Measurements from ENCODE around the gene SEMA4B.
A peak's percentile ranks its signal among the peaks of the same experiment; 100 is the strongest.

Gene SEMA4B

DNA sequence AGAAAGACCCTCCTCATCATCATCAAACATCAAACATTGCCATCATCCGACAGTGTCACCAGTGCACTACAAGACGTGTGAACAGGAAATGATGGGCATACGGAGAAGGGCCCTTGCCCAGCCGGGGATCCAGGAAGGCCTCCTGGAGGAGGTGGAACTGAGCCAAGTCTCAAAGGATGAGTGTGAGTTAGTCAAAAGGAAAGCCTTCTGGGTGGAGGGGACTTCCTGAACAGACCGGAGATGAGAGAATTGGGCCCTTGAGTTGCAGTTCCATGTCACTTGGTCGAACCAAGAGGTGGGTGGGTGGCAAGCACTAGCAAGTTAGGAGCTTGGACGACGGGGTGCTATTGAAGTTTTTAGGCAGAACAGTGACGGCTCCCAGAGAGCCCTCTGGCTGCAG, 8.5 kb downstream of the SEMA4B start:
- Histone ChIP-seq H3K27me3 (ENCODE audit: control insufficient read depth in 1 of 2, insufficient read depth in 1 of 2, low read length in 2 of 2) (no peaks in the 10 kb centered on the region), H4K91ac (ENCODE audit: low read length) (no peak overlapping the region), H3K4me1 (ENCODE audit: control insufficient read depth, insufficient read depth, low read depth, low read length) (peaks cover 31% of the 10 kb centered on the region), H3K36me3 (ENCODE audit: control insufficient read depth in 1 of 2, insufficient read depth in 2 of 2, low read depth in 1 of 2, low read length in 2 of 2) (peaks cover 0 to 36% of the 10 kb centered on the region in 2 experiments), H3K4ac (ENCODE audit: low read depth in 1 of 2, low read length in 2 of 2) (no peak overlapping the region), H2BK5ac (ENCODE audit: low read depth, low read length, poor library complexity, severe bottlenecking) (no peak overlapping the region), H3K27ac (ENCODE audit: low read length, poor library complexity, severe bottlenecking) (no peak overlapping the region), H4K8ac (ENCODE audit: low read length) (no peak overlapping the region), H3K14ac (ENCODE audit: low read length in 2 of 2) (no peak overlapping the region), H2BK120ac (ENCODE audit: low read depth, low read length) (no peak overlapping the region), H3K23ac (ENCODE audit: low read length in 2 of 2) (no peak overlapping the region), H2BK12ac (ENCODE audit: low read length in 2 of 2) (no peak overlapping the region), H3K9ac (ENCODE audit: low read length) (no peak overlapping the region), H2BK15ac (ENCODE audit: low read depth, poor library complexity, severe bottlenecking) (no peak overlapping the region), H3K18ac (ENCODE audit: low read depth in 1 of 2, low read length in 2 of 2) (no peak overlapping the region), H2AFZ (ENCODE audit: low read depth, low read length) (no peak overlapping the region), H3K79me1 (replicated peaks; ENCODE audit: low read length, poor library complexity, severe bottlenecking) (peaks cover 39% of the 10 kb centered on the region), H3K9me3 (ENCODE audit: control insufficient read depth, low read length) (no peaks in the 10 kb centered on the region), H2AK5ac (ENCODE audit: low read length, severe bottlenecking) (no peak overlapping the region), H3K4me3 (ENCODE audit: insufficient read depth in 1 of 2, low read depth in 1 of 2, low read length in 2 of 2) (no peak overlapping the region), H3K4me2 (ENCODE audit: low read length, poor library complexity, severe bottlenecking) (no peak overlapping the region)
- DNase-seq: no peak
- 84% methylated on average over 9 of the region's 9 CpGs for WGBS

DNA sequence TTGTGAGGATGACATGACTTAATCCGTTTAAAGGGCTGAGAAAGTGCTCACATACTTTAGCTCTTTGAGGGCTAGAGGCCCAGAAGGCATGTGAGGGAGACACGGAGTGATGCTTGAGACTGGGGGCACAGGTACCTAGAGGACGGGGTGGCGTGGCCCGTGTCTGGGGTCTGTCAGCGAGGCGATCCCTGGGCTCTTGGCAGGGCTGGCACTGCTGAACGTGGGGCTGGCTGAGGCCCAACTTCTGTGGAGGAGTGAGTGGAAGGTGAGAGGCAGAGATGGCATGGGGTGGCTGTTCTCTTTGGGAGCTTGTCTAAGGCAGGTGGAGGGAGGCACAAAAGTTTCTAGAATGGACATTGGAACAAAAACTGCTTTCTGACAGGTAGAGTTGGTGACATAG, 9.5 kb downstream of the SEMA4B start:
- no peak overlapping the region for H2BK120ac ChIP-seq (ENCODE audit: low read depth, low read length)
- H3K27ac ChIP-seq (ENCODE audit: low read length, poor library complexity, severe bottlenecking): no peak overlapping the region
- H3K14ac ChIP-seq (ENCODE audit: low read length in 2 of 2): no peak overlapping the region
- H3K4me2 ChIP-seq (ENCODE audit: low read length, poor library complexity, severe bottlenecking): no peak overlapping the region
- peaks cover 32% of the 10 kb centered on the region for H3K79me1 ChIP-seq (replicated peaks; ENCODE audit: low read length, poor library complexity, severe bottlenecking)
- no peak overlapping the region for H2BK5ac ChIP-seq (ENCODE audit: low read depth, low read length, poor library complexity, severe bottlenecking)
- H2AK5ac ChIP-seq (ENCODE audit: low read length, severe bottlenecking): no peak overlapping the region
- H2BK15ac ChIP-seq (ENCODE audit: low read depth, poor library complexity, severe bottlenecking): no peak overlapping the region
- WGBS: 95% methylated on average over 8 of the region's 8 CpGs
- no peak overlapping the region for H3K18ac ChIP-seq (ENCODE audit: low read depth in 1 of 2, low read length in 2 of 2)
- no peak overlapping the region for H3K4ac ChIP-seq (ENCODE audit: low read depth in 1 of 2, low read length in 2 of 2)
- DNase-seq: no peak
- H3K9ac ChIP-seq (ENCODE audit: low read length): no peak overlapping the region
- H4K8ac ChIP-seq (ENCODE audit: low read length): no peak overlapping the region
- no peak overlapping the region for H2BK12ac ChIP-seq (ENCODE audit: low read length in 2 of 2)
- H4K91ac ChIP-seq (ENCODE audit: low read length): no peak overlapping the region
- no peaks in the 10 kb centered on the region for H3K9me3 ChIP-seq (ENCODE audit: control insufficient read depth, low read length)
- peaks cover 0 to 33% of the 10 kb centered on the region in 2 experiments for H3K36me3 ChIP-seq (ENCODE audit: control insufficient read depth in 1 of 2, insufficient read depth in 2 of 2, low read depth in 1 of 2, low read length in 2 of 2)
- peaks cover 30% of the 10 kb centered on the region for H3K4me1 ChIP-seq (ENCODE audit: control insufficient read depth, insufficient read depth, low read depth, low read length)
- H2AFZ ChIP-seq (ENCODE audit: low read depth, low read length): no peak overlapping the region
- H3K27me3 ChIP-seq (ENCODE audit: control insufficient read depth in 1 of 2, insufficient read depth in 1 of 2, low read length in 2 of 2): no peaks in the 10 kb centered on the region
- no peak overlapping the region for H3K4me3 ChIP-seq (ENCODE audit: insufficient read depth in 1 of 2, low read depth in 1 of 2, low read length in 2 of 2)
- no peak overlapping the region for H3K23ac ChIP-seq (ENCODE audit: low read length in 2 of 2)

GRCh38 chr15:90211009-90211408, 9.9 kb downstream of the SEMA4B start:
- H3K79me1 ChIP-seq (replicated peaks; ENCODE audit: low read length, poor library complexity, severe bottlenecking): peaks cover 28% of the 10 kb centered on the region
- H4K91ac ChIP-seq (ENCODE audit: low read length): no peak overlapping the region
- no peak for DNase-seq
- H3K18ac ChIP-seq (ENCODE audit: low read depth in 1 of 2, low read length in 2 of 2): no peak overlapping the region
- no peak overlapping the region for H2BK12ac ChIP-seq (ENCODE audit: low read length in 2 of 2)
- H3K4me2 ChIP-seq (ENCODE audit: low read length, poor library complexity, severe bottlenecking): no peak overlapping the region
- H3K4ac ChIP-seq (ENCODE audit: low read depth in 1 of 2, low read length in 2 of 2): no peak overlapping the region
- no peak overlapping the region for H4K8ac ChIP-seq (ENCODE audit: low read length)
- H3K27me3 ChIP-seq (ENCODE audit: control insufficient read depth in 1 of 2, insufficient read depth in 1 of 2, low read length in 2 of 2): no peaks in the 10 kb centered on the region
- no peak overlapping the region for H3K27ac ChIP-seq (ENCODE audit: low read length, poor library complexity, severe bottlenecking)
- H3K36me3 ChIP-seq (ENCODE audit: control insufficient read depth in 1 of 2, insufficient read depth in 2 of 2, low read depth in 1 of 2, low read length in 2 of 2): peaks cover 0 to 30% of the 10 kb centered on the region in 2 experiments
- peaks cover 30% of the 10 kb centered on the region for H3K4me1 ChIP-seq (ENCODE audit: control insufficient read depth, insufficient read depth, low read depth, low read length)
- no peak overlapping the region for H3K9ac ChIP-seq (ENCODE audit: low read length)
- H3K9me3 ChIP-seq (ENCODE audit: control insufficient read depth, low read length): no peaks in the 10 kb centered on the region
- H2BK15ac ChIP-seq (ENCODE audit: low read depth, poor library complexity, severe bottlenecking): no peak overlapping the region
- H2AFZ ChIP-seq (ENCODE audit: low read depth, low read length): no peak overlapping the region
- no peak overlapping the region for H2BK120ac ChIP-seq (ENCODE audit: low read depth, low read length)
- H2BK5ac ChIP-seq (ENCODE audit: low read depth, low read length, poor library complexity, severe bottlenecking): no peak overlapping the region
- H3K14ac ChIP-seq (ENCODE audit: low read length in 2 of 2): no peak overlapping the region
- no peak overlapping the region for H3K4me3 ChIP-seq (ENCODE audit: insufficient read depth in 1 of 2, low read depth in 1 of 2, low read length in 2 of 2)
- H3K23ac ChIP-seq (ENCODE audit: low read length in 2 of 2): no peak overlapping the region
- H2AK5ac ChIP-seq (ENCODE audit: low read length, severe bottlenecking): no peak overlapping the region
- WGBS: 94% methylated on average over 9 of the region's 9 CpGs

DNA sequence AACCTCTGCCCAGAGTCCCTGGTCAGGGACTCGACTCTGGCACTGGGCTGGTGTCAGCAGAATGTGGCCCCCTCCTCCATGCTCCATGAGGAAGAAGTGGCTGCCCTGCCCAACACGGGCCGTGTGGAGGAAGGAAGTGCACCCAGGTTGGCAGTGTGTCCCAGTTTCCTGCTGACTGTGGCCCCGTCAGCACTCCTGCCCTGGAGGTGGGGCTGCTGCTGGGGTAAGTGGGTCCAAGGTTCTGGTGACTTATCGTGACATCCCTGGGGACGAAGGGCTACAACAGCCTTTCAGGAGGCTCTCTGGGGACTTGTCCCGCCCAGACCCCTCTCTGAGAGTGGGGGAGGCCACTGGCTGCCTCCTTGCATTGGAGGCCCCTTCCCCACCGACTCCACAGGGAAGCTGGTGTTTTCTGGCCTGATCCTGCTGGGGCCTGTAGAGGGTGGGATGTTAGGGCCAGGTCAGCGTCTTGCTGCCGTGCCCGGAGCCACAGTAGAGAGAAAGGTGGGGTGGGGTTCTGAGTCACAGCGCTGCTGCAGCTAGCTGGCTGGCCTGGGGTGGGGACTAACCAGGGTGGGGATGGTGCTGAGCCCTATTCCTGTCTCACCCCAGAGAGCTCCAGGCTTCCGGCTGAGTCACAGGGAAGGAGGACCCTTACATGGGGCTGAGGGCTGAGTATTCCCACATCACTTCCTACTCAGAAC, 10.5 kb downstream of the SEMA4B start:
- peak overlapping the region; percentile 13 for H3K27ac ChIP-seq (ENCODE audit: low read length, poor library complexity, severe bottlenecking)
- peak overlapping the region in 1 of 2 experiments; percentile 22 for H2BK12ac ChIP-seq (ENCODE audit: low read length in 2 of 2)
- peak overlapping the region; percentile 29 for H3K4me2 ChIP-seq (ENCODE audit: low read length, poor library complexity, severe bottlenecking)
- no peak overlapping the region for H2BK5ac ChIP-seq (ENCODE audit: low read depth, low read length, poor library complexity, severe bottlenecking)
- H3K9ac ChIP-seq (ENCODE audit: low read length): no peak overlapping the region
- H3K23ac ChIP-seq (ENCODE audit: low read length in 2 of 2): no peak overlapping the region
- WGBS: 61% methylated on average over 10 of the region's 13 CpGs
- no peaks in the 10 kb centered on the region for H3K27me3 ChIP-seq (ENCODE audit: control insufficient read depth in 1 of 2, insufficient read depth in 1 of 2, low read length in 2 of 2)
- no peak overlapping the region for H2BK120ac ChIP-seq (ENCODE audit: low read depth, low read length)
- peaks cover 24% of the 10 kb centered on the region for H3K79me1 ChIP-seq (replicated peaks; ENCODE audit: low read length, poor library complexity, severe bottlenecking)
- H3K4me3 ChIP-seq (ENCODE audit: insufficient read depth in 1 of 2, low read depth in 1 of 2, low read length in 2 of 2): no peak overlapping the region
- peak overlapping the region; percentile 29 to 76 for H3K18ac ChIP-seq (ENCODE audit: low read depth in 1 of 2, low read length in 2 of 2)
- H2BK15ac ChIP-seq (ENCODE audit: low read depth, poor library complexity, severe bottlenecking): peak overlapping the region; percentile 26
- no peak overlapping the region for H4K91ac ChIP-seq (ENCODE audit: low read length)
- H2AK5ac ChIP-seq (ENCODE audit: low read length, severe bottlenecking): peak overlapping the region; percentile 27
- H3K9me3 ChIP-seq (ENCODE audit: control insufficient read depth, low read length): no peaks in the 10 kb centered on the region
- DNase-seq: peak; percentile 57
- H3K14ac ChIP-seq (ENCODE audit: low read length in 2 of 2): peak overlapping the region in 1 of 2 experiments; percentile 84
- peaks cover 0 to 24% of the 10 kb centered on the region in 2 experiments for H3K36me3 ChIP-seq (ENCODE audit: control insufficient read depth in 1 of 2, insufficient read depth in 2 of 2, low read depth in 1 of 2, low read length in 2 of 2)
- H2AFZ ChIP-seq (ENCODE audit: low read depth, low read length): no peak overlapping the region
- H3K4me1 ChIP-seq (ENCODE audit: control insufficient read depth, insufficient read depth, low read depth, low read length): peaks cover 30% of the 10 kb centered on the region
- H4K8ac ChIP-seq (ENCODE audit: low read length): peak overlapping the region; percentile 38
- no peak overlapping the region for H3K4ac ChIP-seq (ENCODE audit: low read depth in 1 of 2, low read length in 2 of 2)

Data from mesenchymal stem cell (in vitro differentiated cells and primary cell).